ENCODE measurements around the gene TMEM242. TPM values are rescaled to one million over a fixed set of nuclear protein-coding genes. Genes with fewer than 3 reads are reported as not detected.

TMEM242 gene
- polyA plus RNA-seq, 2 of the 4 experiments (the other 2 are of a cell fraction) = 5.3 to 7.4 TPM

DNA sequence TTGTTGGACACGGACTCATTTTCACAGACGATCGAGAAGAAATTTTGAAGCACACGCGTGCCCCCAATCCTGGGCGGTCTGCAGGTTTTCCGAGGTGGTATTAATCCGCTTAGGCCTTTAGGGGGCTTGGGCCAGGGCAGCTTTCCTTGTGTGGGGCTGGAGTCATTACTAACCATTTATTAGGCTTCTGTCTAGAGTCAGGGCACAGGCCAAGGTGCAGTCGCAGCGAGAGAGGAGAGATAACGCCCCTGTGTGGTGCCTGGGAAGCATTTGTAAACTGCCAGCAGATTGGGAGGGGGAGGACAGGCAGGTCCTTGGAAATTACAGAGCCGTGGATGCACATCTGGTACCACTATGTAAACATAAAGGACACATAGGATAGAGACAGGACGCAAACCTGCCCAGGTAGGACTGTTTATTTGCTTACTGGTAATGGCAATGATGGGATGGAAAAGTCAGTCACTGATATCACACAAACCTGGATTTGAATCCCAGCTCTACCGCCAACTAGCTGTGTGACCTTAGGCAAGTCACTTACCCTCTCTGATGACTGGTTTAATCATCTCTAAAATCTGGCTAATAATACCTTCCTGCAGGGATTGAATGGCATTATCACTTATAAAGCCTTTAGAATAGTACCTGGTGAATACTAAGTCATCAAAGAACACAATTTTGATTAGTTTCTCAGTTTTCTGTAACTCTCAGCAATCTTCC lies 76.4 kb downstream of the TMEM242 start:
- no peak for DNase-seq (ENCODE audit: low read depth in 1 of 2, low spot score in 1 of 2)
- FAIRE-seq = no peak
- ATAC-seq = no peak
- H3K27ac ChIP-seq = no peak overlapping the region
- H3K4me2 ChIP-seq = no peak overlapping the region
- no peaks in the 10 kb centered on the region; the same call in 2 of the 3 replicates for H3K9me3 ChIP-seq
- ChIA-PET CTCF (no interaction called here), POLR2A (no interaction called here)
- no peaks in the 10 kb centered on the region for H3K4me1 ChIP-seq
- WGBS (ENCODE audit: missing lambda C conversion rate) = 82% methylated on average over 14 of the region's 14 CpGs
- TF ChIP-seq, protein P1, sequence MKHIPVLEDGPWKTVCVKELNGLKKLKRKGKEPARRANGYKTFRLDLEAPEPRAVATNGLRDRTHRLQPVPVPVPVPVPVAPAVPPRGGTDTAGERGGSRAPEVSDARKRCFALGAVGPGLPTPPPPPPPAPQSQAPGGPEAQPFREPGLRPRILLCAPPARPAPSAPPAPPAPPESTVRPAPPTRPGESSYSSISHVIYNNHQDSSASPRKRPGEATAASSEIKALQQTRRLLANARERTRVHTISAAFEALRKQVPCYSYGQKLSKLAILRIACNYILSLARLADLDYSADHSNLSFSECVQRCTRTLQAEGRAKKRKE (CRISPR knock-in tag; IDR thresholded peaks at IDR 0.05; ENCODE audit: low read depth) = no peak
- no peak for TF ChIP-seq POLR2AphosphoS2 (conservative IDR thresholded peaks at IDR 0.05; ENCODE audit: low read length)
- TF ChIP-seq, protein P2, sequence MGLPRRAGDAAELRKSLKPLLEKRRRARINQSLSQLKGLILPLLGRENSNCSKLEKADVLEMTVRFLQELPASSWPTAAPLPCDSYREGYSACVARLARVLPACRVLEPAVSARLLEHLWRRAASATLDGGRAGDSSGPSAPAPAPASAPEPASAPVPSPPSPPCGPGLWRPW (IDR thresholded peaks at IDR 0.05) = no peak
- no peak for TF ChIP-seq RARB (CRISPR knock-in tag; IDR thresholded peaks at IDR 0.05)
- no peak for TF ChIP-seq SREBF2 (IDR thresholded peaks at IDR 0.05)
- TF ChIP-seq, protein P3, sequence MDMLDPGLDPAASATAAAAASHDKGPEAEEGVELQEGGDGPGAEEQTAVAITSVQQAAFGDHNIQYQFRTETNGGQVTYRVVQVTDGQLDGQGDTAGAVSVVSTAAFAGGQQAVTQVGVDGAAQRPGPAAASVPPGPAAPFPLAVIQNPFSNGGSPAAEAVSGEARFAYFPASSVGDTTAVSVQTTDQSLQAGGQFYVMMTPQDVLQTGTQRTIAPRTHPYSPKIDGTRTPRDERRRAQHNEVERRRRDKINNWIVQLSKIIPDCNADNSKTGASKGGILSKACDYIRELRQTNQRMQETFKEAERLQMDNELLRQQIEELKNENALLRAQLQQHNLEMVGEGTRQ (IDR thresholded peaks at IDR 0.05) = no peak
- H3K4me3 ChIP-seq = no peak overlapping the region

DNA sequence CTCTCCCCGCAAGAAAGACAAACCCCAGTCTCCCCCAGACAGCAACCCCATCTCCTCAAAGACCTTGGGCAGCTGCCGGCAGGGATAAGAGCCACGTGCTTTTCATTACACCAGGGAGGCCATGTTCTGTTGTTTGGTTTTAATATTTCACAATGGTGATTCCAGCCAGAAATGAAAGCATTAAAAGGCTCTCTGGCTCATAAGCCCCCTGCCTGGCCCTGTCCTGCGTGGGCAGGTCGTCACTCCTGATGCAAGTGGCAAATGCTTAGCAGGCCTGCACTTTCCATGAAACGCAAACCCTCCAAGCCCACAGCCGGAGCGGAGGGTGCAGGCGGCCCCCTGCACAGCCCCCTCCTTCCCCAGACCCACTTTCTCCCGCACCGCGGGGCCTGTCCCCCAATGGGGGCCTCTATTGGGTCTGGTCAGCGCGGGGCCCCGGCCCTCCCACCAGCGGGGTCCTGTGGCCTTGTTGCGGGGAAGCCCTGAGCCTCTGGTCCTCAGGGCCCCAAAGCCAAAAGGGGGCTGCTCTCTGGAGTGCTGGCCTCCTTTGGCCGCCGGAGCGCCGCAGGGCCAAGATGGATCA lies 77.2 kb downstream of the TMEM242 start:
- POLR2A ChIA-PET = no interaction called here
- Histone ChIP-seq H3K27ac (no peak overlapping the region), H3K4me3 (no peak overlapping the region), H3K4me1 (no peaks in the 10 kb centered on the region), H3K9me3 (no peaks in the 10 kb centered on the region; the same call in 2 of the 3 replicates), H3K4me2 (no peak overlapping the region)
- WGBS (ENCODE audit: missing lambda C conversion rate) = 78% methylated on average over 14 of the region's 21 CpGs
- CTCF ChIA-PET = interaction anchor here (1.0 to 3.0 kb wide), 2 partner anchors 10 to 28 kb away, joined by 3 to 9 read pairs; no protein-coding TSS in a partner anchor
- no peak for ATAC-seq
- TF ChIP-seq MAZ (IDR thresholded peaks at IDR 0.05; ENCODE audit: borderline replicate concordance, low read depth, low read length) = no peak
- TF ChIP-seq, protein P4, sequence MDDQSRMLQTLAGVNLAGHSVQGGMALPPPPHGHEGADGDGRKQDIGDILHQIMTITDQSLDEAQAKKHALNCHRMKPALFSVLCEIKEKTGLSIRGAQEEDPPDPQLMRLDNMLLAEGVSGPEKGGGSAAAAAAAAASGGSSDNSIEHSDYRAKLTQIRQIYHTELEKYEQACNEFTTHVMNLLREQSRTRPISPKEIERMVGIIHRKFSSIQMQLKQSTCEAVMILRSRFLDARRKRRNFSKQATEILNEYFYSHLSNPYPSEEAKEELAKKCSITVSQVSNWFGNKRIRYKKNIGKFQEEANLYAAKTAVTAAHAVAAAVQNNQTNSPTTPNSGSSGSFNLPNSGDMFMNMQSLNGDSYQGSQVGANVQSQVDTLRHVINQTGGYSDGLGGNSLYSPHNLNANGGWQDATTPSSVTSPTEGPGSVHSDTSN (IDR thresholded peaks at IDR 0.05) = no peak
- no peak for TF ChIP-seq RCOR1 (IDR thresholded peaks at IDR 0.05; ENCODE audit: low read depth, low read length)
- TF ChIP-seq, protein P5, sequence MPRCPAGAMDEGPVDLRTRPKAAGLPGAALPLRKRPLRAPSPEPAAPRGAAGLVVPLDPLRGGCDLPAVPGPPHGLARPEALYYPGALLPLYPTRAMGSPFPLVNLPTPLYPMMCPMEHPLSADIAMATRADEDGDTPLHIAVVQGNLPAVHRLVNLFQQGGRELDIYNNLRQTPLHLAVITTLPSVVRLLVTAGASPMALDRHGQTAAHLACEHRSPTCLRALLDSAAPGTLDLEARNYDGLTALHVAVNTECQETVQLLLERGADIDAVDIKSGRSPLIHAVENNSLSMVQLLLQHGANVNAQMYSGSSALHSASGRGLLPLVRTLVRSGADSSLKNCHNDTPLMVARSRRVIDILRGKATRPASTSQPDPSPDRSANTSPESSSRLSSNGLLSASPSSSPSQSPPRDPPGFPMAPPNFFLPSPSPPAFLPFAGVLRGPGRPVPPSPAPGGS (IDR thresholded peaks at IDR 0.05) = no peak
- TF ChIP-seq JUN (IDR thresholded peaks at IDR 0.05) = no peak
- TF ChIP-seq ZSCAN20 (CRISPR knock-in tag; IDR thresholded peaks at IDR 0.05) = no peak
- TF ChIP-seq CEBPB (IDR thresholded peaks at IDR 0.05) = no peak
- TF ChIP-seq CBX8 (IDR thresholded peaks at IDR 0.05) = no peak
- no peak for TF ChIP-seq TP53 (CRISPR knock-in tag; IDR thresholded peaks at IDR 0.05)
- no peak for TF ChIP-seq NR3C1 (IDR thresholded peaks at IDR 0.05)
- TF ChIP-seq HOXB13 (CRISPR knock-in tag; IDR thresholded peaks at IDR 0.05; ENCODE audit: low read depth) = no peak
- TF ChIP-seq, protein P6, sequence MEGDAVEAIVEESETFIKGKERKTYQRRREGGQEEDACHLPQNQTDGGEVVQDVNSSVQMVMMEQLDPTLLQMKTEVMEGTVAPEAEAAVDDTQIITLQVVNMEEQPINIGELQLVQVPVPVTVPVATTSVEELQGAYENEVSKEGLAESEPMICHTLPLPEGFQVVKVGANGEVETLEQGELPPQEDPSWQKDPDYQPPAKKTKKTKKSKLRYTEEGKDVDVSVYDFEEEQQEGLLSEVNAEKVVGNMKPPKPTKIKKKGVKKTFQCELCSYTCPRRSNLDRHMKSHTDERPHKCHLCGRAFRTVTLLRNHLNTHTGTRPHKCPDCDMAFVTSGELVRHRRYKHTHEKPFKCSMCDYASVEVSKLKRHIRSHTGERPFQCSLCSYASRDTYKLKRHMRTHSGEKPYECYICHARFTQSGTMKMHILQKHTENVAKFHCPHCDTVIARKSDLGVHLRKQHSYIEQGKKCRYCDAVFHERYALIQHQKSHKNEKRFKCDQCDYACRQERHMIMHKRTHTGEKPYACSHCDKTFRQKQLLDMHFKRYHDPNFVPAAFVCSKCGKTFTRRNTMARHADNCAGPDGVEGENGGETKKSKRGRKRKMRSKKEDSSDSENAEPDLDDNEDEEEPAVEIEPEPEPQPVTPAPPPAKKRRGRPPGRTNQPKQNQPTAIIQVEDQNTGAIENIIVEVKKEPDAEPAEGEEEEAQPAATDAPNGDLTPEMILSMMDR (IDR thresholded peaks at IDR 0.05) = no peak
- no peak for DNase-seq (ENCODE audit: low read depth in 1 of 2, low spot score in 1 of 2)
- no peak for FAIRE-seq

All from A549 (cell line).